K562 (cell line): ENCODE measurements around the gene USP48. TPM values are rescaled to one million over a fixed set of nuclear protein-coding genes. Genes with fewer than 3 reads are reported as not detected.

ENCODE experiments used
- ARHGAP35 ChIP-seq: fragments of 450-650 bp; IDR thresholded peaks from 2 replicates; pipeline ENCODE4 v1.6.1; 2018; ENCODE audit not compliant: partially characterized antibody
- BDP1 ChIP-seq: IDR thresholded peaks from 3 replicates; pipeline ENCODE4 v1.6.1; 2011; ENCODE audit not compliant: insufficient read length, insufficient read depth
- BRD4 ChIP-seq: fragments of 200-600 bp; sonication (generic); IDR thresholded peaks from 2 replicates; pipeline ENCODE4 v1.6.1; 2017; ENCODE audit warnings: inconsistent platforms
- CAMTA2 ChIP-seq: fragments of 250-450 bp; sonication (Bioruptor Pico); conservative IDR thresholded peaks from 2 replicates; pipeline ENCODE4 v1.5.1; 2022
- DEAF1 ChIP-seq: fragments of 450-650 bp; formaldehyde crosslinking; IDR thresholded peaks from 2 replicates; pipeline ENCODE4 v1.4.0; 2020; ENCODE audit warnings: mild to moderate bottlenecking, moderate library complexity
- EGR1 ChIP-seq: fragments of 450-650 bp; conservative IDR thresholded peaks from 2 replicates; pipeline ENCODE4 v1.6.1; 2017; ENCODE audit warnings: mild to moderate bottlenecking
- FOXK2 ChIP-seq, 2 experiments: fragments of 450-650 bp; IDR thresholded peaks in 1 of 2; conservative IDR thresholded peaks in 1 of 2; 2 replicates each; pipeline ENCODE4 v1.6.1; 2016; ENCODE audit warnings: low read depth in 2 of 2, mild to moderate bottlenecking in 1 of 2
- HES1 ChIP-seq: fragments of 450-650 bp; IDR thresholded peaks from 2 replicates; pipeline ENCODE4 v1.6.1; 2016; ENCODE audit warnings: low read depth, mild to moderate bottlenecking, moderate library complexity
- MCM7 ChIP-seq, 2 experiments: fragments of 450-650 bp; IDR thresholded peaks; 2 replicates each; pipeline ENCODE4 v1.6.1; 2016 to 2018
- MXD1 ChIP-seq: fragments of 250-450 bp; sonication (Bioruptor Pico); IDR thresholded peaks from 2 replicates; pipeline ENCODE4 v1.8.0; 2021; ENCODE audit warnings: borderline replicate concordance, mild to moderate bottlenecking, moderate library complexity; ENCODE audit not compliant: poor library complexity, severe bottlenecking
- PHB2 ChIP-seq: fragments of 450-650 bp; IDR thresholded peaks from 2 replicates; pipeline ENCODE4 v1.6.1; 2017; ENCODE audit warnings: low read depth
- PHF21A ChIP-seq: fragments of 450-650 bp; IDR thresholded peaks from 2 replicates; pipeline ENCODE4 v1.6.1; 2017; ENCODE audit warnings: low read depth, borderline replicate concordance
- PKNOX1 ChIP-seq: fragments of 450-650 bp; IDR thresholded peaks from 2 replicates; pipeline ENCODE4 v1.6.1; 2016
- RBM14 ChIP-seq: fragments of 200-400 bp; formaldehyde crosslinking; IDR thresholded peaks from 2 replicates; pipeline ENCODE4 v1.6.1; 2018; ENCODE audit warnings: low read depth, mild to moderate bottlenecking, low read length, moderate library complexity, borderline replicate concordance; ENCODE audit not compliant: insufficient read depth
- RNF2 ChIP-seq: sonication (generic); IDR thresholded peaks from 2 replicates; pipeline ENCODE4 v1.6.1; 2016
- SETDB1 ChIP-seq: IDR thresholded peaks from one replicate; pipeline ENCODE4 v1.6.1; 2012; ENCODE audit warnings: low read length, control low read depth, inconsistent platforms
- SNRNP70 ChIP-seq: fragments of 200-400 bp; formaldehyde crosslinking; optimal IDR thresholded peaks from 2 replicates; pipeline ENCODE3; 2017; ENCODE audit warnings: low read depth, low read length
- TCF7L2 ChIP-seq: fragments of 150-350 bp; IDR thresholded peaks from 2 replicates; pipeline ENCODE4 v1.6.1; 2016; ENCODE audit warnings: low read depth, mild to moderate bottlenecking, low read length, moderate library complexity
- ZBTB26 ChIP-seq: fragments of 450-650 bp; formaldehyde crosslinking; IDR thresholded peaks from 2 replicates; pipeline ENCODE4 v1.4.0; 2022; ENCODE audit warnings: missing genetic modification characterization
- ZNF311 ChIP-seq: fragments of 250-450 bp; sonication (Bioruptor Pico); IDR thresholded peaks from 2 replicates; pipeline ENCODE4 v1.4.0; 2020; ENCODE audit warnings: mild to moderate bottlenecking, moderate library complexity
- ZNF655 ChIP-seq: fragments of 250-450 bp; sonication (Bioruptor Pico); IDR thresholded peaks from 2 replicates; pipeline ENCODE4 v1.5.0; 2021
- ZNF699 ChIP-seq: fragments of 250-450 bp; sonication (Bioruptor Pico); IDR thresholded peaks from 2 replicates; pipeline ENCODE4 v1.8.0; 2021; ENCODE audit warnings: mild to moderate bottlenecking, moderate library complexity; ENCODE audit not compliant: insufficient replicate concordance
- ZNF717 ChIP-seq: fragments of 250-450 bp; sonication (Bioruptor Pico); IDR thresholded peaks from 2 replicates; pipeline ENCODE4 v1.5.0; 2021
- polyA plus RNA-seq, 8 experiments: library from polyadenylated mRNA; depleted of rRNA in 4 of 8; stranded (reverse) in 5 of 8; unstranded in 3 of 8; fragments of >200 nt; fragmentation: Nextera tagmentation in 2 of 8; fragmentation: Illumina TruSeq in 1 of 8; extraction: Ambion mirVana in 2 of 8; extraction: Trizol in 1 of 8; gene quantifications; 2 replicates each; pipeline versions ENCODE4 v1.2.1 to v1.2.3, GENCODE V29; 2011 to 2014; ENCODE audit warnings: inconsistent platforms in 1 of 8, missing spikeins in 1 of 8
- total RNA-seq, 7 experiments: library from RNA; depleted of rRNA in 6 of 7; stranded (reverse); fragments of >200 nt in 6 of 7; fragmentation: Illumina TruSeq in 2 of 7; extraction: Trizol in 2 of 7; gene quantifications; 2 replicates each; pipeline versions ENCODE4 v1.2.1 to v1.2.3, GENCODE V29; 2011 to 2021; ENCODE audit warnings: low replicate concordance in 1 of 7

The USP48 gene
- total and polyA plus RNA-seq, 9 of the 15 experiments (the other 6 are each of a cell fraction or from before 2014, with no cell fraction given), result 23.3 to 123 (median 106) TPM

- TF ChIP-seq ZNF655 (CRISPR knock-in tag) (no peak), PHF21A (peak; percentile 8; the same call in 1 of the 2 replicates), EGR1 (no peak), BRD4 (peak; percentile 98), MCM7 (IDR thresholded peaks at IDR 0.05) (peak in 1 of 2 experiments; percentile 55; a peak in 1 of 4 replicates), PKNOX1 (peak; percentile 94), MXD1 (CRISPR knock-in tag) (no peak), HES1 (no peak), ZNF699 (CRISPR knock-in tag) (no peak), BDP1 (no peak), FOXK2 (conservative IDR thresholded peaks at IDR 0.05 in 1 of 2, IDR thresholded peaks at IDR 0.05 in 1 of 2; ENCODE audit: low read depth in 2 of 2) (0 out of 4 replicates have a peak, but pooled peaks have one; percentile 14 to 41), ZNF311 (CRISPR knock-in tag) (no peak), SNRNP70 (no peak), ARHGAP35 (no peak), TCF7L2 (no peak; the same call in 1 of the 2 replicates), RNF2 (no peak; the same call in 1 of the 2 replicates), ZBTB26 (no peak), RBM14 (no peak), DEAF1 (CRISPR knock-in tag) (no peak; the same call in none of the 2 replicates), CAMTA2 (CRISPR knock-in tag) (0 out of 2 replicates have a peak, but pooled peaks have one; percentile 55), ZNF717 (no peak), SETDB1 (peak; percentile 64), PHB2 (no peak)
Observed at GRCh38 chr1:21782868-21783678, at the start of gene USP48 (continued).
